CD14-positive monocyte (primary cell): ENCODE data around the gene AOPEP. TPM values are rescaled to one million over a fixed set of nuclear protein-coding genes. Genes with fewer than 3 reads are reported as not detected.

Experiments
- DNase-seq, 3 donors: peaks; one replicate each; pipeline ENCODE4 v3.0.0-alpha.2; 2011 to 2022
- H2AFZ ChIP-seq: 2 replicates; pipeline ENCODE4 v1.6.0; 2012; ENCODE audit warnings: mild to moderate bottlenecking, low read depth, low read length, inconsistent platforms; ENCODE audit not compliant: insufficient read depth, poor library complexity, severe bottlenecking
- H3K27ac ChIP-seq, 2 donors: 1 replicate in 1 of 2; 2 replicates in 1 of 2; pipeline ENCODE4 v1.5.1; 2012 to 2013; ENCODE audit warnings: low read length in 2 of 2, control low read depth in 1 of 2, inconsistent platforms in 1 of 2, low read depth in 1 of 2, mild to moderate bottlenecking in 1 of 2
- H3K27me3 ChIP-seq, 2 donors: one replicate each; pipeline versions ENCODE4 v1.6.0 to v1.6.1; 2011 to 2013; ENCODE audit warnings: low read length in 2 of 2; ENCODE audit not compliant: control insufficient read depth in 2 of 2, insufficient read depth in 2 of 2
- H3K36me3 ChIP-seq, 2 donors: replicated peaks in 1 of 2; 1 replicate in 1 of 2; 2 replicates in 1 of 2; pipeline versions ENCODE4 v1.5.1 to v1.6.1; 2012 to 2013; ENCODE audit warnings: low read length in 2 of 2, control low read depth in 1 of 2, inconsistent platforms in 1 of 2, mild to moderate bottlenecking in 1 of 2; ENCODE audit not compliant: insufficient read depth in 2 of 2, control insufficient read depth in 1 of 2
- H3K4me1 ChIP-seq, 2 donors: 1 replicate in 1 of 2; 2 replicates in 1 of 2; pipeline versions ENCODE4 v1.5.1 to v1.6.1; 2012 to 2013; ENCODE audit warnings: low read length in 2 of 2, control low read depth in 1 of 2, inconsistent platforms in 1 of 2, mild to moderate bottlenecking in 1 of 2, moderate library complexity in 1 of 2; ENCODE audit not compliant: insufficient read depth in 2 of 2, control insufficient read depth in 1 of 2
- H3K4me2 ChIP-seq: replicated peaks from 2 replicates; pipeline ENCODE3; 2012; ENCODE audit warnings: low read length, moderate library complexity, mild to moderate bottlenecking; ENCODE audit not compliant: poor library complexity, severe bottlenecking; ENCODE audit errors: extremely low read depth
- H3K4me3 ChIP-seq, 3 experiments: fragments of 200-600 bp in 1 of 3; sonication (generic) in 1 of 3; replicated peaks in 1 of 3; 1 replicate in 2 of 3; 2 replicates in 1 of 3; pipeline ENCODE4 v1.5.1; 2011 to 2013; ENCODE audit warnings: low read length in 3 of 3, mild to moderate bottlenecking in 3 of 3, control low read depth in 2 of 3, low read depth in 2 of 3, inconsistent platforms in 1 of 3, moderate library complexity in 1 of 3
- H3K79me2 ChIP-seq: 2 replicates; pipeline ENCODE4 v1.6.0; 2012; ENCODE audit warnings: mild to moderate bottlenecking, control low read depth, inconsistent platforms, low read length, moderate library complexity; ENCODE audit not compliant: insufficient read depth
- H3K9ac ChIP-seq: 2 replicates; pipeline ENCODE4 v1.6.0; 2017; ENCODE audit warnings: low read length, mild to moderate bottlenecking; ENCODE audit not compliant: insufficient read depth, poor library complexity, severe bottlenecking
- H3K9me3 ChIP-seq, 2 donors: replicated peaks in 1 of 2; 1 replicate in 1 of 2; 2 replicates in 1 of 2; pipeline versions ENCODE4 v1.5.1 to v1.6.1; 2012 to 2013; ENCODE audit warnings: low read length in 2 of 2, control low read depth in 1 of 2; ENCODE audit not compliant: control insufficient read depth in 1 of 2, insufficient read depth in 1 of 2
- H4K20me1 ChIP-seq: 2 replicates; pipeline ENCODE4 v1.6.0; 2012; ENCODE audit warnings: mild to moderate bottlenecking, low read length, control low read depth, moderate library complexity; ENCODE audit not compliant: insufficient read depth
- H3K27ac Mint-ChIP-seq, 7 donors: one replicate each; pipeline ENCODE4 v1.8.0; 2020; ENCODE audit warnings: mild to moderate bottlenecking in 7 of 7, mixed read lengths in 7 of 7, moderate library complexity in 6 of 7, inconsistent platforms in 2 of 7
- H3K27me3 Mint-ChIP-seq, 3 donors: one replicate each; pipeline ENCODE4 v1.8.0; 2021 to 2022; ENCODE audit warnings: low read depth in 3 of 3, mild to moderate bottlenecking in 3 of 3, mixed read lengths in 3 of 3, moderate library complexity in 3 of 3, inconsistent platforms in 1 of 3
- H3K36me3 Mint-ChIP-seq, 2 donors: one replicate each; pipeline ENCODE4 v1.8.0; 2020; ENCODE audit warnings: mixed read lengths in 2 of 2, inconsistent platforms in 1 of 2, mild to moderate bottlenecking in 1 of 2
- H3K4me1 Mint-ChIP-seq: one replicate; pipeline ENCODE4 v1.8.0; 2020; ENCODE audit warnings: mild to moderate bottlenecking, mixed read lengths
- H3K4me3 Mint-ChIP-seq, 2 donors: one replicate each; pipeline ENCODE4 v1.8.0; 2020; ENCODE audit warnings: mild to moderate bottlenecking in 2 of 2, mixed read lengths in 2 of 2, moderate library complexity in 1 of 2
- H3K9me3 Mint-ChIP-seq, 7 donors: one replicate each; pipeline ENCODE4 v1.8.0; 2020 to 2022; ENCODE audit warnings: mixed read lengths in 7 of 7, mild to moderate bottlenecking in 6 of 7, moderate library complexity in 6 of 7, inconsistent platforms in 2 of 7
- WGBS: methylation state at CpG from one replicate; pipeline ENCODE4 v1.1.5; 2013; ENCODE audit warnings: missing lambda C conversion rate; ENCODE audit not compliant: insufficient coverage; 5-methylcytosine and 5-hydroxymethylcytosine counted together
- intact Hi-C, 2 donors: fragments of 100-400 bp; cut with micrococcal nuclease; formaldehyde crosslinking; loops; one replicate each; pipeline versions ENCODE4 v1.15.0 to v1.15.1; 2023
- polyA plus RNA-seq, 3 donors: library from polyadenylated mRNA; depleted of rRNA in 1 of 3; unstranded in 2 of 3; stranded (reverse) in 1 of 3; fragments of 300-500 nt in 2 of 3; fragments of >200 nt in 1 of 3; fragmentation: Illumina TruSeq in 2 of 3; gene quantifications; 1 replicate in 2 of 3; 2 replicates in 1 of 3; pipeline ENCODE4 v1.2.3, GENCODE V29; 2012 to 2021
- TF ChIP-seq, protein P1 (sequence below): fragments of 200-600 bp; IDR thresholded peaks from one replicate; pipeline ENCODE4 v1.8.0; 2022; ENCODE audit warnings: antibody characterized with exemption, mild to moderate bottlenecking

AOPEP gene
- polyA plus RNA-seq, 3 donors = 3.0 to 4.1 (median 3.1) TPM

DNA sequence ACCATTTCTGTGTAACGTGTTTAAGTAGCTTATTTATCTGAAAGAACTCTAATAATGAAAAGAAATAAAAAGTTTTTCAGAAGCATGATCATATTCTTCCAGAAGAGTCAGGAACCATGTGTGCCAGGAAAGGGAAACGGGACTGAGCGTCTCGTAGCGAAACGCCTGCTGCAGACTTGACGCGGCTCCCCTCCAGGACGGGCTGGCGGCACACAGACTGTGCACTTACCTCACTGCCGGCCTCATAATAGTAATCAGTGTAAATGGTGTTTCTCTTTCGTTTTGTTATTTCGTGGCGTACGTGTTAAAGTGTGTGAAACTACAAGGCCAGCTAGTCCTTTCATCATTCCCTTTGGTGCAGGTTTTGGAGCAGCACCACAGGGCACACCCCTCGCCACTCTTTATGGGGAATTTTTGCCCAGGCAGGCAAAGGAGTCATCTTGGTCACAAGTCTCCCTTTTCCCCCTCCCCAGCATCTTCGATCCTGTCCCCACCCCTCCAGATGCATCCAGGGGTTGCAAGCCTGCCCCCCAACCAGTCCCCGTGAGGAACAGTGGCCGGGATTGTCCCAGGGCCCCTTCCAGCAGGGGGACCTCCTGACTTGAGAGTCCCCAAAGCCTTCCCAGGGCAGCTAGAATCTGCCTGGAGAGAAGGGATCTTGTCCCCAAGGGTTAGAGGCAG, 357.9 kb downstream of the AOPEP start:
- Histone ChIP-seq H3K4me1 (no peaks in the 10 kb centered on the region), H3K4me3 (no peak overlapping the region), H4K20me1 (no peaks in the 10 kb centered on the region), H3K79me2 (no peaks in the 10 kb centered on the region), H2AFZ (no peak overlapping the region), H3K4me2 (no peak overlapping the region), H3K9me3 (no peaks in the 10 kb centered on the region), H3K27me3 (no peaks in the 10 kb centered on the region), H3K36me3 (peaks cover 0 to 3% of the 10 kb centered on the region in 2 donors), H3K27ac (no peak overlapping the region), H3K9ac (no peak overlapping the region)
- Mint-ChIP-seq H3K27ac (no peak overlapping the region), H3K9me3 (no peaks in the 10 kb centered on the region), H3K4me3 (no peak overlapping the region), H3K4me1 (no peaks in the 10 kb centered on the region), H3K27me3 (no peaks in the 10 kb centered on the region), H3K36me3 (peaks cover 6 to 18% of the 10 kb centered on the region in 2 donors)
- TF ChIP-seq, protein P1, sequence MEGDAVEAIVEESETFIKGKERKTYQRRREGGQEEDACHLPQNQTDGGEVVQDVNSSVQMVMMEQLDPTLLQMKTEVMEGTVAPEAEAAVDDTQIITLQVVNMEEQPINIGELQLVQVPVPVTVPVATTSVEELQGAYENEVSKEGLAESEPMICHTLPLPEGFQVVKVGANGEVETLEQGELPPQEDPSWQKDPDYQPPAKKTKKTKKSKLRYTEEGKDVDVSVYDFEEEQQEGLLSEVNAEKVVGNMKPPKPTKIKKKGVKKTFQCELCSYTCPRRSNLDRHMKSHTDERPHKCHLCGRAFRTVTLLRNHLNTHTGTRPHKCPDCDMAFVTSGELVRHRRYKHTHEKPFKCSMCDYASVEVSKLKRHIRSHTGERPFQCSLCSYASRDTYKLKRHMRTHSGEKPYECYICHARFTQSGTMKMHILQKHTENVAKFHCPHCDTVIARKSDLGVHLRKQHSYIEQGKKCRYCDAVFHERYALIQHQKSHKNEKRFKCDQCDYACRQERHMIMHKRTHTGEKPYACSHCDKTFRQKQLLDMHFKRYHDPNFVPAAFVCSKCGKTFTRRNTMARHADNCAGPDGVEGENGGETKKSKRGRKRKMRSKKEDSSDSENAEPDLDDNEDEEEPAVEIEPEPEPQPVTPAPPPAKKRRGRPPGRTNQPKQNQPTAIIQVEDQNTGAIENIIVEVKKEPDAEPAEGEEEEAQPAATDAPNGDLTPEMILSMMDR = no peak
- DNase-seq = no peak
- intact Hi-C loops = no loop called here
- WGBS = 96% methylated on average over 13 of the region's 19 CpGs

DNA sequence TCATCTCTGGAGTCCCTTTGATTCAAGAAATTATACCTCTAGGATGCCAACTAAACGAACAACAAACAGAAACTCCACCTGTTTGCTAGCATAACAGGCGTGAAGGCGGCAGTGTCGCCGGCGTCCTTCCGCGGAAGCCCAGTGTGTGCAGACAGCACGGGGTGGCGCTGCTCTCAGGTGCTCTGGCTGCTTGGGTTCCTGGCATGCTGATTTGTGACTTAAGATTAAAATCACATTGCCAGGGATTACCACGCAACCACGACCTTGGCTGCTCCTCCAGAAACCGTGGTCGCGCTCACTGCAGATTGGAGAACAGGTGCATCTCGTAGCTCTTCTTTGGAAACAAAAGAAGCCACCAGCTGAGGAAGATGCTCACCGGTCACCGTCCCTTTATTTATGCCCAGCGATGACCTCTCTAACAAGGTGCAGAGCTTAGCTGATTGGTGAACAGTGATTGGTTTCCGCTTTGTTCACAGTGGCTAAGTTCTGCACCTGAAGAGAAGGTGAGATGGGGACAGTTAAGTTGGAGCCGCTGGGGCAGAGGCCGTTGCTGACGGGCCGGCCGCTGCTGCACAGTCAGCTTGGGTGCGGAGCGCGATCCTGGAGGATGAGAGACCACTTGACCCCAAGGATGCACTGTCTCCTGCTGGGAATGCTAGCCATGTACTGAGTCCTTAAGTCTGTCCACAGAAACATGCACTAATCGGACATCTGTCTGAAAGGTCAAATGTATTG, 358.7 kb downstream of the AOPEP start:
- TF ChIP-seq, protein P1 = no peak
- Mint-ChIP-seq H3K4me3 (no peak overlapping the region), H3K9me3 (peaks cover 0 to 2% (median 0%) of the 10 kb centered on the region in 7 donors), H3K27me3 (no peaks in the 10 kb centered on the region), H3K36me3 (peaks cover 6 to 18% of the 10 kb centered on the region in 2 donors), H3K4me1 (no peaks in the 10 kb centered on the region), H3K27ac (no peak overlapping the region)
- H3K9me3 ChIP-seq = no peaks in the 10 kb centered on the region
- H3K4me3 ChIP-seq = no peak overlapping the region
- no peak overlapping the region for H2AFZ ChIP-seq
- DNase-seq = no peak
- H3K4me2 ChIP-seq = no peak overlapping the region
- intact Hi-C loops = no loop called here
- 95% methylated on average over 27 of the region's 29 CpGs for WGBS
- no peak overlapping the region for H3K27ac ChIP-seq
- H3K9ac ChIP-seq = no peak overlapping the region
- H3K79me2 ChIP-seq = no peaks in the 10 kb centered on the region
- no peaks in the 10 kb centered on the region for H3K27me3 ChIP-seq
- peaks cover 0 to 3% of the 10 kb centered on the region in 2 donors for H3K36me3 ChIP-seq
- no peaks in the 10 kb centered on the region for H4K20me1 ChIP-seq
- H3K4me1 ChIP-seq = no peaks in the 10 kb centered on the region
